SH-SY5Y (cell line): Measurements from ENCODE around the gene DOK7.

Experiments
- GATA2 ChIP-seq: IDR thresholded peaks from 2 replicates; pipeline ENCODE4 v1.6.1; 2011; ENCODE audit warnings: mild to moderate bottlenecking, low read depth, low read length
- GATA3 ChIP-seq: IDR thresholded peaks from 2 replicates; pipeline ENCODE4 v1.6.1; 2011; ENCODE audit warnings: low read depth, mild to moderate bottlenecking, low read length, moderate library complexity

The DOK7 gene

GRCh38 chr4:3435686-3435956 lies 27.5 kb upstream of the DOK7 start:
- TF ChIP-seq GATA2 (no peak), GATA3 (no peak)

- TF ChIP-seq GATA3 (no peak), GATA2 (no peak)
Measured at GRCh38 chr4:3436048-3436797, 26.9 kb upstream of the DOK7 start.

GRCh38 chr4:3436798-3437581 lies 26.1 kb upstream of the DOK7 start:
- TF ChIP-seq GATA2 (no peak), GATA3 (no peak)

- no peak for TF ChIP-seq GATA2
- TF ChIP-seq GATA3 = no peak
Measured at GRCh38 chr4:3437582-3437936, 25.5 kb upstream of the DOK7 start.

GRCh38 chr4:3437998-3438846 lies 24.9 kb upstream of the DOK7 start:
- TF ChIP-seq GATA3 = no peak
- no peak for TF ChIP-seq GATA2

- no peak for TF ChIP-seq GATA2
Measured at GRCh38 chr4:3438847-3439180, 24.3 kb upstream of the DOK7 start.

- TF ChIP-seq GATA2 (no peak), GATA3 (no peak)
Measured at GRCh38 chr4:3439391-3439790, 23.7 kb upstream of the DOK7 start.

GRCh38 chr4:3440011-3440410 lies 23.1 kb upstream of the DOK7 start:
- no peak for TF ChIP-seq GATA3

- TF ChIP-seq GATA3 = no peak
- TF ChIP-seq GATA2 = no peak
Measured at GRCh38 chr4:3440979-3441500, 22.1 kb upstream of the DOK7 start.

GRCh38 chr4:3441501-3442459 lies 21.3 kb upstream of the DOK7 start, which contains the start of gene HGFAC:
TSS of gene HGFAC (plus strand) at chr4:3441968. CDS start at chr4:3442002, 34 bp downstream.
- no peak for TF ChIP-seq GATA3
- TF ChIP-seq GATA2 = no peak

- no peak for TF ChIP-seq GATA2
- no peak for TF ChIP-seq GATA3
Measured at GRCh38 chr4:3442460-3442958, 20.6 kb upstream of the DOK7 start.

GRCh38 chr4:3442959-3443749 lies 20.0 kb upstream of the DOK7 start:
- TF ChIP-seq GATA3 (no peak), GATA2 (no peak)

GRCh38 chr4:3443750-3444309 lies 19.3 kb upstream of the DOK7 start:
- TF ChIP-seq GATA3 (no peak), GATA2 (no peak)
